HCT116 (cell line): ENCODE data around the gene AGTRAP. TPM values are rescaled to one million over a fixed set of nuclear protein-coding genes. Genes with fewer than 3 reads are reported as not detected.
A peak's percentile ranks its signal among the peaks of the same experiment; 100 is the strongest.

Experiments
- ATAC-seq: fragments of 200-7000 bp; cut with Tn5 transposase; 2 replicates; pipeline ENCODE4 v1.9.1; 2020; ENCODE audit warnings: mild to moderate bottlenecking, moderate library complexity
- BruUV-seq: library from RNA; stranded (reverse); fragments of 400-500 nt; replicated peaks from 2 replicates; lab custom pipeline; 2021; lab: Mats Ljungman, UMichigan
- CTCF ChIA-PET: fragments of 300-600 bp; sonication (Branson Sonifier 250); formaldehyde crosslinking; loops from one replicate; lab custom pipeline; 2021; ENCODE audit warnings: antibody characterized with exemption; lab: Charles Lee
- POLR2A ChIA-PET: fragments of 300-600, 350-600 bp; sonication (Branson Sonifier 250); formaldehyde crosslinking; loops from one replicate; lab custom pipeline; 2021; ENCODE audit warnings: antibody characterized with exemption; lab: Charles Lee
- RAD21 ChIA-PET, 2 experiments: fragments of 300-600 bp; sonication (Branson Sonifier 250); formaldehyde crosslinking; loops; one replicate each; lab custom pipeline; 2023; ENCODE audit warnings: low total read pairs in 2 of 2; ENCODE audit not compliant: uncharacterized antibody in 2 of 2, unreplicated experiment in 2 of 2, low non-redundant PET in 1 of 2; lab: Charles Lee
- DNase-seq: peaks from one replicate; pipeline ENCODE4 v3.0.0-alpha.2; 2010; ENCODE audit warnings: low read depth, low spot score
- H2AFZ ChIP-seq: fragments of 200-600 bp; shearing (Covaris generic), sonication (generic); 2 replicates; pipeline ENCODE4 v1.6.1; 2017; ENCODE audit warnings: low read depth, mixed run types, mixed read lengths, antibody characterized with exemption, low read length; ENCODE audit not compliant: poor library complexity, severe bottlenecking
- H3K27ac ChIP-seq: 2 replicates; pipeline ENCODE4 v1.5.1; 2012; ENCODE audit warnings: low read depth, low read length
- H3K27me3 ChIP-seq: fragments of 200-600 bp; sonication (generic); 2 replicates; pipeline ENCODE4 v1.6.1; 2016; ENCODE audit warnings: mixed run types, low read length, mixed read lengths; ENCODE audit not compliant: insufficient read depth
- H3K36me3 ChIP-seq, 2 experiments: fragments of 200-500 bp in 1 of 2; fragments of 200-600 bp in 1 of 2; sonication (Bioruptor generic) in 1 of 2; sonication (generic) in 1 of 2; 2 replicates each; pipeline versions ENCODE4 v1.5.1 to v1.6.1; 2014 to 2016; ENCODE audit warnings: low read length in 2 of 2, inconsistent platforms in 1 of 2, mixed read lengths in 1 of 2, mixed run types in 1 of 2; ENCODE audit not compliant: insufficient read depth in 2 of 2, control insufficient read depth in 1 of 2
- H3K4me1 ChIP-seq, 2 experiments: fragments of 200-600 bp in 1 of 2; sonication (generic) in 1 of 2; 2 replicates each; pipeline versions ENCODE4 v1.5.1 to v1.6.1; 2012 to 2017; ENCODE audit warnings: low read length in 2 of 2, inconsistent platforms in 1 of 2, mild to moderate bottlenecking in 1 of 2, mixed read lengths in 1 of 2, mixed run types in 1 of 2, moderate library complexity in 1 of 2; ENCODE audit not compliant: insufficient read depth in 2 of 2, control insufficient read depth in 1 of 2
- H3K4me2 ChIP-seq: fragments of 200-600 bp; sonication (generic); 2 replicates; pipeline ENCODE4 v1.6.1; 2017; ENCODE audit warnings: mixed run types, low read length, mixed read lengths
- H3K4me3 ChIP-seq, 2 experiments: fragments of 200-600 bp in 1 of 2; sonication (generic) in 1 of 2; replicated peaks in 1 of 2; 2 replicates each; pipeline ENCODE4 v1.5.1; 2011 to 2016; ENCODE audit warnings: low read length in 2 of 2, control low read depth in 1 of 2, low read depth in 1 of 2, mild to moderate bottlenecking in 1 of 2, mixed read lengths in 1 of 2, mixed run types in 1 of 2
- H3K79me2 ChIP-seq: fragments of 200-600 bp; sonication (generic); 2 replicates; pipeline ENCODE4 v1.6.1; 2017; ENCODE audit warnings: mild to moderate bottlenecking, mixed run types, low read length, moderate library complexity, mixed read lengths; ENCODE audit not compliant: insufficient read depth
- H3K9ac ChIP-seq: fragments of 200-600 bp; sonication (generic); 2 replicates; pipeline ENCODE4 v1.6.1; 2016; ENCODE audit warnings: low read length, mixed read lengths
- H3K9me2 ChIP-seq: fragments of 200-600 bp; sonication (generic), shearing (Covaris generic); 2 replicates; pipeline ENCODE4 v1.6.1; 2017; ENCODE audit warnings: mixed run types, mild to moderate bottlenecking, moderate library complexity; ENCODE audit not compliant: insufficient read depth
- H3K9me3 ChIP-seq, 2 experiments: fragments of 200-500 bp in 1 of 2; fragments of 200-600 bp in 1 of 2; sonication (Bioruptor generic) in 1 of 2; sonication (generic) in 1 of 2; 2 replicates each; pipeline ENCODE4 v1.6.1; 2014 to 2017; ENCODE audit warnings: low read length in 2 of 2, mixed read lengths in 2 of 2, inconsistent platforms in 1 of 2, low read depth in 1 of 2, mild to moderate bottlenecking in 1 of 2, mixed run types in 1 of 2, moderate library complexity in 1 of 2; ENCODE audit not compliant: control insufficient read depth in 1 of 2, insufficient read depth in 1 of 2
- H4K20me1 ChIP-seq: fragments of 200-600 bp; sonication (generic), shearing (Covaris generic); 2 replicates; pipeline ENCODE4 v1.6.1; 2017; ENCODE audit warnings: mixed run types, mild to moderate bottlenecking, moderate library complexity; ENCODE audit not compliant: insufficient read depth
- ATF3 ChIP-seq: IDR thresholded peaks from 2 replicates; pipeline ENCODE4 v1.6.1; 2012
- CEBPB ChIP-seq: IDR thresholded peaks from 2 replicates; pipeline ENCODE4 v1.6.1; 2012; ENCODE audit warnings: low read depth
- ELF1 ChIP-seq: IDR thresholded peaks from 2 replicates; pipeline ENCODE4 v1.6.1; 2012; ENCODE audit warnings: low read depth, borderline replicate concordance
- EZH2phosphoT487 ChIP-seq: fragments of 200-600 bp; IDR thresholded peaks from 2 replicates; pipeline ENCODE4 v1.6.1; 2018; ENCODE audit warnings: antibody characterized with exemption, borderline replicate concordance
- FOSL1 ChIP-seq: IDR thresholded peaks from 2 replicates; pipeline ENCODE4 v1.6.1; 2012; ENCODE audit warnings: low read depth
- MAX ChIP-seq: IDR thresholded peaks from 2 replicates; pipeline ENCODE4 v1.6.1; 2012
- POLR2AphosphoS5 ChIP-seq: IDR thresholded peaks from 2 replicates; pipeline ENCODE4 v1.6.1; 2011; ENCODE audit warnings: mild to moderate bottlenecking, low read depth, low read length, moderate library complexity
- RAD21 ChIP-seq: IDR thresholded peaks from 2 replicates; pipeline ENCODE4 v1.6.1; 2012; ENCODE audit warnings: low read depth, mild to moderate bottlenecking
- REST ChIP-seq: IDR thresholded peaks from 2 replicates; pipeline ENCODE4 v1.6.1; 2012; ENCODE audit warnings: low read depth
- SIN3A ChIP-seq: IDR thresholded peaks from 2 replicates; pipeline ENCODE4 v1.6.1; 2012; ENCODE audit warnings: low read depth
- SP1 ChIP-seq: IDR thresholded peaks from 2 replicates; pipeline ENCODE4 v1.6.1; 2012; ENCODE audit warnings: low read depth
- ZBTB33 ChIP-seq: IDR thresholded peaks from 2 replicates; pipeline ENCODE4 v1.6.1; 2011; ENCODE audit warnings: mild to moderate bottlenecking, low read length, moderate library complexity; ENCODE audit not compliant: insufficient replicate concordance; ENCODE audit errors: extremely low read depth
- ZFX ChIP-seq: fragments of 450-650 bp; IDR thresholded peaks from 2 replicates; pipeline ENCODE4 v1.6.1; 2017
- ZNF274 ChIP-seq: fragments of 200-500 bp; sonication (Bioruptor generic); IDR thresholded peaks from 2 replicates; pipeline ENCODE4 v1.6.1; 2014; ENCODE audit warnings: mild to moderate bottlenecking, low read depth, low read length, inconsistent platforms
- intact Hi-C: fragments of 100-400 bp; cut with micrococcal nuclease; formaldehyde crosslinking; loops from 2 replicates; pipeline ENCODE4 v1.10.0; 2022
- total RNA-seq: library from RNA; stranded (reverse); gene quantifications from one replicate; pipeline ENCODE4 v1.2.1, GENCODE V29; 2021; ENCODE audit not compliant: unreplicated experiment

AGTRAP gene
- total RNA-seq, 1 experiment from 2014 or later, result 49.0 TPM

GRCh38 chr1:11720033-11720376 lies 15.9 kb upstream of the AGTRAP start:
- H3K9me3 ChIP-seq, result no peaks in the 10 kb centered on the region
- H3K9ac ChIP-seq, result no peak overlapping the region
- POLR2A ChIA-PET, result interaction anchor here (1.4 kb wide), 1 partner anchor 56 kb away, joined by 6 read pairs; the partner anchor contains the start of gene FBXO6
- RAD21 ChIA-PET, result interaction anchor here (0.6 to 1.9 kb wide), 5 partner anchors 30 to 70 kb away, joined by 3 to 10 read pairs (median 4); partner anchors contain the start of gene FBXO6 (in 1 of the 2)
- no peaks in the 10 kb centered on the region for H3K9me2 ChIP-seq
- TF ChIP-seq ZNF274, result no peak
- no peak for TF ChIP-seq MAX
- no peak for TF ChIP-seq ZBTB33
- no peak for TF ChIP-seq REST
- TF ChIP-seq ELF1, result no peak
- TF ChIP-seq SP1, result no peak
- TF ChIP-seq SIN3A, result no peak
- no peak for TF ChIP-seq ATF3
- TF ChIP-seq FOSL1, result no peak
- no peak for TF ChIP-seq POLR2AphosphoS5
- TF ChIP-seq RAD21, result no peak
- no peak for TF ChIP-seq EZH2phosphoT487
- no peak for TF ChIP-seq ZFX
- TF ChIP-seq CEBPB, result no peak
- DNase-seq (no peak), ATAC-seq (peak; percentile 36)
- H3K4me1 ChIP-seq, result peaks cover 0 to 16% of the 10 kb centered on the region in 2 experiments; a peak in 2 of 4 replicates
- H2AFZ ChIP-seq, result peak overlapping the region; percentile 78
- no peaks in the 10 kb centered on the region for H4K20me1 ChIP-seq
- H3K79me2 ChIP-seq, result no peaks in the 10 kb centered on the region
- H3K4me2 ChIP-seq, result peak overlapping the region; percentile 51
- H3K27me3 ChIP-seq, result no peaks in the 10 kb centered on the region
- CTCF ChIA-PET, result interaction anchor here (0.7 to 1.6 kb wide), 9 partner anchors 9 to 74 kb away, joined by 3 to 17 read pairs (median 6); partner anchors contain the start of genes FBXO6 and MAD2L2
- H3K36me3 ChIP-seq, result no peaks in the 10 kb centered on the region
- H3K27ac ChIP-seq, result no peak overlapping the region
- no TSS peak for BruUV-seq
- no peak overlapping the region for H3K4me3 ChIP-seq
- intact Hi-C loops, result no loop called here
